SK-N-SH (cell line): ENCODE measurements around the gene CAMK2D. TPM values are rescaled to one million over a fixed set of nuclear protein-coding genes. Genes with fewer than 3 reads are reported as not detected.

ENCODE experiments used
- CTCF ChIA-PET: fragments of 300-600, 350-600 bp; formaldehyde crosslinking; extraction: SDS; loops from one replicate; lab custom pipeline; 2021; lab: Yijun Ruan, JAX
- POLR2A ChIA-PET: fragments of 350-600 bp; sonication (Branson Sonifier 250); formaldehyde crosslinking; extraction: SDS; loops from one replicate; lab custom pipeline; 2020; ENCODE audit warnings: antibody characterized with exemption, inconsistent platforms; lab: Yijun Ruan, JAX
- DNase-seq: peaks from one replicate; pipeline ENCODE4 v3.0.0; 2012
- H2AFZ ChIP-seq: fragments of 200-600 bp; sonication (generic); 2 replicates; pipeline ENCODE4 v1.8.1; 2016; ENCODE audit warnings: antibody characterized with exemption, mild to moderate bottlenecking, low read depth
- H3F3A ChIP-seq: fragments of 200-600 bp; sonication (generic); replicated peaks from 2 replicates; pipeline ENCODE3; 2016; ENCODE audit warnings: antibody characterized with exemption, mild to moderate bottlenecking; ENCODE audit not compliant: insufficient read depth
- H3K27ac ChIP-seq, 2 experiments: fragments of 200-500 bp in 1 of 2; fragments of 200-600 bp in 1 of 2; sonication (Bioruptor generic) in 1 of 2; sonication (generic), shearing (Covaris generic) in 1 of 2; 2 replicates each; pipeline versions ENCODE4 v1.5.1 to v1.6.1; 2014 to 2016; ENCODE audit warnings: low read depth in 2 of 2, inconsistent platforms in 1 of 2, low read length in 1 of 2, mild to moderate bottlenecking in 1 of 2, mixed read lengths in 1 of 2
- H3K27me3 ChIP-seq: fragments of 200-600 bp; sonication (generic), shearing (Covaris generic); 2 replicates; pipeline ENCODE4 v1.6.1; 2016; ENCODE audit warnings: mixed run types; ENCODE audit not compliant: insufficient read depth
- H3K36me3 ChIP-seq, 2 experiments: fragments of 200-500 bp in 1 of 2; fragments of 200-600 bp in 1 of 2; sonication (Bioruptor generic) in 1 of 2; sonication (generic) in 1 of 2; replicated peaks in 1 of 2; 2 replicates each; pipeline versions ENCODE3 to v1.5.1; 2014 to 2016; ENCODE audit warnings: low read length in 1 of 2, mild to moderate bottlenecking in 1 of 2; ENCODE audit not compliant: insufficient read depth in 2 of 2, control insufficient read depth in 1 of 2
- H3K4me1 ChIP-seq, 2 experiments: fragments of 200-500 bp in 1 of 2; fragments of 200-600 bp in 1 of 2; sonication (Bioruptor generic) in 1 of 2; sonication (generic), shearing (Covaris generic) in 1 of 2; 2 replicates each; pipeline versions ENCODE4 v1.5.1 to v1.6.1; 2014 to 2016; ENCODE audit warnings: low read depth in 1 of 2, low read length in 1 of 2, mixed run types in 1 of 2; ENCODE audit not compliant: insufficient read depth in 2 of 2, control insufficient read depth in 1 of 2
- H3K4me2 ChIP-seq: fragments of 200-600 bp; sonication (generic), shearing (Covaris generic); 2 replicates; pipeline ENCODE4 v1.6.1; 2017; ENCODE audit warnings: mixed run types
- H3K4me3 ChIP-seq, 2 experiments: fragments of 200-500 bp in 1 of 2; fragments of 200-600 bp in 1 of 2; sonication (Bioruptor generic) in 1 of 2; sonication (generic), shearing (Covaris generic) in 1 of 2; 2 replicates each; pipeline versions ENCODE4 v1.5.1 to v1.8.1; 2014 to 2016; ENCODE audit warnings: low read depth in 2 of 2, inconsistent platforms in 1 of 2, low read length in 1 of 2, mild to moderate bottlenecking in 1 of 2, mixed read lengths in 1 of 2, moderate library complexity in 1 of 2
- H3K79me2 ChIP-seq: fragments of 200-600 bp; sonication (generic); 2 replicates; pipeline ENCODE4 v1.8.1; 2017; ENCODE audit warnings: mild to moderate bottlenecking; ENCODE audit not compliant: insufficient read depth
- H3K9ac ChIP-seq: fragments of 200-600 bp; sonication (generic); 2 replicates; pipeline ENCODE4 v1.6.1; 2017; ENCODE audit warnings: mixed run types
- H3K9me2 ChIP-seq: fragments of 200-600 bp; sonication (generic); 2 replicates; pipeline ENCODE4 v1.6.1; 2017; ENCODE audit warnings: mixed run types
- H3K9me3 ChIP-seq: fragments of 200-600 bp; sonication (generic); 2 replicates; pipeline ENCODE4 v1.6.1; 2017; ENCODE audit warnings: mixed run types, mild to moderate bottlenecking, moderate library complexity
- H4K20me1 ChIP-seq: fragments of 200-600 bp; sonication (generic); 2 replicates; pipeline ENCODE4 v1.6.1; 2017; ENCODE audit warnings: mild to moderate bottlenecking, mixed run types; ENCODE audit not compliant: insufficient read depth
- CHD2 ChIP-seq: fragments of 150-350 bp; IDR thresholded peaks from 2 replicates; pipeline ENCODE4 v1.6.1; 2018; ENCODE audit warnings: low read length; ENCODE audit not compliant: partially characterized antibody
- EP300 ChIP-seq, 2 experiments: IDR thresholded peaks; 2 replicates each; pipeline versions ENCODE4 v1.4.0 to v1.6.1; 2012; ENCODE audit warnings: borderline replicate concordance in 1 of 2, low read depth in 1 of 2, low read length in 1 of 2
- FOXJ3 ChIP-seq: sonication (generic); formaldehyde crosslinking; IDR thresholded peaks from 2 replicates; pipeline ENCODE4 v1.5.1; 2020; ENCODE audit warnings: mild to moderate bottlenecking, missing genetic modification reagents
- JUND ChIP-seq: IDR thresholded peaks from 2 replicates; pipeline ENCODE4 v1.4.0; 2012
- MEF2A ChIP-seq: IDR thresholded peaks from 2 replicates; pipeline ENCODE4 v1.4.0; 2012; ENCODE audit warnings: low read depth, borderline replicate concordance
- MXI1 ChIP-seq: IDR thresholded peaks from 2 replicates; pipeline ENCODE4 v1.6.1; 2012; ENCODE audit warnings: mild to moderate bottlenecking, low read depth, low read length, improper control_type of control experiment
- NFIC ChIP-seq: IDR thresholded peaks from 2 replicates; pipeline ENCODE4 v1.4.0; 2012; ENCODE audit warnings: borderline replicate concordance
- POLR2AphosphoS5 ChIP-seq: IDR thresholded peaks from 2 replicates; pipeline ENCODE4 v1.6.1; 2012; ENCODE audit warnings: low read depth, low read length
- RAD21 ChIP-seq: IDR thresholded peaks from 2 replicates; pipeline ENCODE4 v1.6.1; 2012; ENCODE audit warnings: mild to moderate bottlenecking, low read length
- REST ChIP-seq: IDR thresholded peaks from 2 replicates; pipeline ENCODE4 v1.6.1; 2012; ENCODE audit warnings: mild to moderate bottlenecking, low read depth, low read length, moderate library complexity
- RXRA ChIP-seq: IDR thresholded peaks from 2 replicates; pipeline ENCODE4 v1.4.0; 2012; ENCODE audit warnings: low read depth, mild to moderate bottlenecking, borderline replicate concordance
- SIN3A ChIP-seq: IDR thresholded peaks from 2 replicates; pipeline ENCODE4 v1.6.1; 2012; ENCODE audit warnings: low read depth, mild to moderate bottlenecking, low read length, moderate library complexity, borderline replicate concordance
- TAF1 ChIP-seq: IDR thresholded peaks from 2 replicates; pipeline ENCODE4 v1.6.1; 2012; ENCODE audit warnings: low read depth, mild to moderate bottlenecking, low read length, moderate library complexity, borderline replicate concordance
- TEAD4 ChIP-seq: IDR thresholded peaks from 2 replicates; pipeline ENCODE4 v1.4.0; 2012; ENCODE audit warnings: mild to moderate bottlenecking, borderline replicate concordance; ENCODE audit not compliant: insufficient read depth
- USF1 ChIP-seq: IDR thresholded peaks from 2 replicates; pipeline ENCODE4 v1.4.0; 2012; ENCODE audit warnings: low read depth, borderline replicate concordance
- WGBS: methylation state at CpG from one replicate; pipeline ENCODE4 v1.1.6; 2017; ENCODE audit warnings: low lambda C conversion rate; 5-methylcytosine and 5-hydroxymethylcytosine counted together
- polyA plus RNA-seq, 3 experiments: library from polyadenylated mRNA; depleted of rRNA; stranded (reverse); fragments of >200 nt; gene quantifications; 2 replicates each; pipeline ENCODE4 v1.2.3, GENCODE V29; 2012
- TF ChIP-seq, protein P1 (sequence below): fragments of 150-350 bp; IDR thresholded peaks from 2 replicates; pipeline ENCODE4 v1.6.1; 2016; ENCODE audit warnings: mild to moderate bottlenecking, low read depth, low read length

CAMK2D gene
- polyA plus RNA-seq, 1 of the 3 experiments (the other 2 are of a cell fraction): 17.0 TPM

GRCh38 chr4:113496698-113497097, 264.8 kb downstream of the CAMK2D start:
- H4K20me1 ChIP-seq: no peaks in the 10 kb centered on the region
- no peaks in the 10 kb centered on the region; a peak in 2 of 4 replicates for H3K4me1 ChIP-seq
- H3K9me2 ChIP-seq: no peaks in the 10 kb centered on the region
- no peak for TF ChIP-seq TEAD4
- no peak for TF ChIP-seq FOXJ3 (CRISPR knock-in tag)
- no peak for TF ChIP-seq USF1
- no peak for TF ChIP-seq RAD21
- no peak for TF ChIP-seq MXI1
- no peak for TF ChIP-seq SIN3A
- TF ChIP-seq, protein P1, sequence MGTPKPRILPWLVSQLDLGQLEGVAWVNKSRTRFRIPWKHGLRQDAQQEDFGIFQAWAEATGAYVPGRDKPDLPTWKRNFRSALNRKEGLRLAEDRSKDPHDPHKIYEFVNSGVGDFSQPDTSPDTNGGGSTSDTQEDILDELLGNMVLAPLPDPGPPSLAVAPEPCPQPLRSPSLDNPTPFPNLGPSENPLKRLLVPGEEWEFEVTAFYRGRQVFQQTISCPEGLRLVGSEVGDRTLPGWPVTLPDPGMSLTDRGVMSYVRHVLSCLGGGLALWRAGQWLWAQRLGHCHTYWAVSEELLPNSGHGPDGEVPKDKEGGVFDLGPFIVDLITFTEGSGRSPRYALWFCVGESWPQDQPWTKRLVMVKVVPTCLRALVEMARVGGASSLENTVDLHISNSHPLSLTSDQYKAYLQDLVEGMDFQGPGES: no peak
- no peak for TF ChIP-seq EP300 (IDR thresholded peaks at IDR 0.05; ENCODE audit: borderline replicate concordance in 1 of 2, low read depth in 1 of 2, low read length in 1 of 2)
- no peak for TF ChIP-seq TAF1
- no peak for TF ChIP-seq REST
- TF ChIP-seq RXRA: no peak
- TF ChIP-seq JUND: no peak
- no peak for TF ChIP-seq CHD2
- TF ChIP-seq NFIC: no peak
- TF ChIP-seq MEF2A: no peak
- no peak for TF ChIP-seq POLR2AphosphoS5
- no peak overlapping the region for H3K27ac ChIP-seq
- H3K79me2 ChIP-seq: no peaks in the 10 kb centered on the region
- H3K9me3 ChIP-seq: no peaks in the 10 kb centered on the region
- no peak overlapping the region for H3K4me3 ChIP-seq
- H3K36me3 ChIP-seq: peaks cover 23 to 60% of the 10 kb centered on the region in 2 experiments
- H3F3A ChIP-seq: peaks cover 1% of the 10 kb centered on the region
- 62% methylated on average over 2 of the region's 2 CpGs for WGBS
- H3K27me3 ChIP-seq: no peaks in the 10 kb centered on the region
- no peak overlapping the region for H2AFZ ChIP-seq
- ChIA-PET CTCF (interaction anchor here (1.3 kb wide), 1 partner anchor 10 kb away, joined by 5 read pairs; no protein-coding TSS in a partner anchor), POLR2A (no interaction called here)
- no peak overlapping the region for H3K4me2 ChIP-seq
- H3K9ac ChIP-seq: no peak overlapping the region
- DNase-seq: no peak
